ENCODE data around the gene BCL2L1.

The BCL2L1 gene

DNA sequence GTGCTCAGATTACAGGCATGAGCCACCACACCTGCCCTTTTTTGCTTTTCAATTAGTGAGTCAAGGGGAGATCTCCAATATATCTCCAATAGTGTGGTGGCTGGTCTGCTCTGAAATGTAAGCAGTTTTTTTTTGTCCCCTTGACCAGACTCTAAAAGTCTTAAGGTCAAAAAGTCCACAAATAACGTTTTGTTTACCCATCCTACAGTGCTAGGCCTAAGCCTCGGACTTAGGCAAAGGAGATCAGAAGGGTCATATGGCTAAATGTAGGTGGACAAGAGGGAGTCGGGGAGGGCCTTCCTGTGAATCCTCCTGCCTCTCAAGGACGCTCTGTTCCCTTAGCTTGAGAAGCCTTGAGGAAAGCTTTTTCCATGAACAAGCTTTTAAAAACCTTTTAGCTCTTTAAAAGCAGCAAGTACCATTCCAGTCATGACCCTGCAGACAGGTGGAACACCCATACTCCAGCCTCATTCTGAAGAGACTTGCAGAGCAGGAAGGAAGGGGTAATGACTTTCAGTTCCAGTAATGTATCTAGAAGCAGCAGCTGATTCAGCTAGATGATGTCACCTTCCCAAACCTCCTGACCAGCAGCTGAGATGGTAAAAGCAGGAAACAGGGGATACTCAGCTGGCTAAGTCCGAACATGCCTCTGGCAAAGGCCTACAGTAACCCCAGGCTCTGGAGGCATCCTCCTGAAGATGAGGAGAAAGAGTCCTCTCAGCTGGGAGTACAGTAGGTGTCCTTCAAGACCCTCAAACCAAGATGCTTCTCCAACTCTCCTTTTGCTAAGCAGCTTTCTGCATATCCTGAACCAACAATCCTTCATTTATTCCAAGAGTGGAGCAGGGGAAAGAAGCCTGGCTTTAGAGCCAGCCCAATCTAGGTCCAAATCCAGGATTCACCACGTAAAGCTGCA lies 23.6 kb downstream of the BCL2L1 start:
- TF ChIP-seq CTCF (IDR thresholded peaks at IDR 0.05; ENCODE audit: unreplicated experiment in 3 of 3) = no peak
- peaks cover 34% of the 10 kb centered on the region for H3K36me3 Mint-ChIP-seq (ENCODE audit: low read depth)
- H3K9me3 Mint-ChIP-seq = no peaks in the 10 kb centered on the region
- H3K4me3 Mint-ChIP-seq = no peak overlapping the region
- peaks cover 58% of the 10 kb centered on the region for H3K4me1 Mint-ChIP-seq
- H3K27ac Mint-ChIP-seq = peak overlapping the region; percentile 76 to 90 (median 80)
- H3K27me3 Mint-ChIP-seq (ENCODE audit: low read depth) = no peaks in the 10 kb centered on the region

DNA sequence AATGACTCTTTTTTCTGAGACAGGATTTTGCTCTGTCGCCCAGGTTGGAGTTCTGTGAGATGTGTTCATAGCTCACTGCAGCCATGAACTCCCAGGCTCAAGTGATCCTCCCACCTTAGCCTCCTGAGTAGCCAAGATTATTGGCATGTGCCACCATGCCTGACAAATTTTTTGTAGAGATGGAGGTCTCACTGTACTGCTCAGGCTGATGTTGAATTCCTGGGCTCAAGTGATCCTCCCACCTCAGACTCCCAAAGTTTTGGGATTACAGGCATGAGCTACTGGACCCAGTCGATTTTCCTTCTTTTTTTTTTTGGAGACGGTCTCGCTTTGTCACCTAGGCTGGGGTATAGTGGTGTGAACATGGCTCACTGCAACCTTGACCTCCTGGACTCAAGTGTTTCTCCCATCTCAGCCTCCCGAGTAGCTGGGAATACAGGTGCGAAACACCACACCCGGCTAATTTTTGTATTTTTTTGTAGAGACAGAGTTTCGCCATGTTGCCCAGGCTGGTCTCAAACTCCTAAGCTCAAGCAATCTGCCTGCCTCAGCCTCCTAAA lies 24.3 kb downstream of the BCL2L1 start:
- Mint-ChIP-seq H3K4me1 (peaks cover 62% of the 10 kb centered on the region), H3K4me3 (no peak overlapping the region), H3K27me3 (ENCODE audit: low read depth) (no peaks in the 10 kb centered on the region), H3K27ac (peak overlapping the region in 1 of 3 experiments; percentile 90), H3K36me3 (ENCODE audit: low read depth) (peaks cover 34% of the 10 kb centered on the region), H3K9me3 (no peaks in the 10 kb centered on the region)
- no peak for TF ChIP-seq CTCF (IDR thresholded peaks at IDR 0.05; ENCODE audit: unreplicated experiment in 3 of 3)

- Mint-ChIP-seq H3K36me3 (ENCODE audit: low read depth) (peaks cover 33% of the 10 kb centered on the region), H3K27me3 (ENCODE audit: low read depth) (no peaks in the 10 kb centered on the region), H3K9me3 (no peaks in the 10 kb centered on the region), H3K4me3 (no peak overlapping the region), H3K27ac (peak overlapping the region in 1 of 3 experiments; percentile 57), H3K4me1 (peaks cover 64% of the 10 kb centered on the region)
- TF ChIP-seq CTCF (IDR thresholded peaks at IDR 0.05; ENCODE audit: unreplicated experiment in 3 of 3) = no peak
Observed at GRCh38 chr20:31695849-31696804, 26.5 kb downstream of the BCL2L1 start.

DNA sequence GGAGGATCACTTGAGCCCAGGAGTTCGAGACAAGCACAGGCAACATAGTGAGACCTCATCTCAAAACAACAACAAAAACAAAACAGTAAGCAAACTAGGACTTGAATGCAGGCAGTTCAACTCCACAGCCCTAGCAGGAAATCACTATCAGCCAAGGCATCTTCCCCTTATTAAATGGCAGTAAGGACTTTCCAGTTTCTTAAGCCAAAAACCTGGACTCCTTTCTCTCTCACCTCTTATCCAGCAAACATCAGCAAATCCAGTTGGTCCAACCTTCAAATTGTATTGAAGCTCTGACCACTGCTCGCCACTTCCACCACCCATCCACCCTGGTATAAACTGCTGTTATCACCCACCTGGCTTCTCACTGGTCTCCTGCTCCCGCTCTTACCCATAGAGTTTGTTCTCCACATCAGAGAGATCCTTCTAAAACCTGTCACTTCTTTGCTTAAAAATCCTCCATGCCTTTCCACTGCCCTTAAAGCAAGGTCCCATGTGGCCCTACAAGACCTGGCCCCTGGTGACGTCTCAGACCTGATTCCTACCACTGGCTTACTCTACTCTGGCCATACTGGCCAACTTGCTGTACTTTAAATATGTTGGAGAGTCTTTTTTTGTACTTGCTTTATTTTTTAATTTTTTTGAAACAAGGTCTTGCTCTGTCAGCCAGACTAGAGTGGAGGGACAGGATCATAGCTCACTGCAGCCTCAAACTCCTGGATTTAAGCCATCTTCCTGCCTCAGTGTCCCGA lies 27.6 kb downstream of the BCL2L1 start:
- H3K36me3 Mint-ChIP-seq (ENCODE audit: low read depth) = peaks cover 29% of the 10 kb centered on the region
- no peaks in the 10 kb centered on the region for H3K9me3 Mint-ChIP-seq
- H3K27me3 Mint-ChIP-seq (ENCODE audit: low read depth) = no peaks in the 10 kb centered on the region
- H3K4me3 Mint-ChIP-seq = no peak overlapping the region
- peak overlapping the region; percentile 9 to 56 (median 18) for H3K27ac Mint-ChIP-seq
- peaks cover 61% of the 10 kb centered on the region for H3K4me1 Mint-ChIP-seq
- TF ChIP-seq CTCF (IDR thresholded peaks at IDR 0.05; ENCODE audit: unreplicated experiment in 3 of 3) = no peak

DNA sequence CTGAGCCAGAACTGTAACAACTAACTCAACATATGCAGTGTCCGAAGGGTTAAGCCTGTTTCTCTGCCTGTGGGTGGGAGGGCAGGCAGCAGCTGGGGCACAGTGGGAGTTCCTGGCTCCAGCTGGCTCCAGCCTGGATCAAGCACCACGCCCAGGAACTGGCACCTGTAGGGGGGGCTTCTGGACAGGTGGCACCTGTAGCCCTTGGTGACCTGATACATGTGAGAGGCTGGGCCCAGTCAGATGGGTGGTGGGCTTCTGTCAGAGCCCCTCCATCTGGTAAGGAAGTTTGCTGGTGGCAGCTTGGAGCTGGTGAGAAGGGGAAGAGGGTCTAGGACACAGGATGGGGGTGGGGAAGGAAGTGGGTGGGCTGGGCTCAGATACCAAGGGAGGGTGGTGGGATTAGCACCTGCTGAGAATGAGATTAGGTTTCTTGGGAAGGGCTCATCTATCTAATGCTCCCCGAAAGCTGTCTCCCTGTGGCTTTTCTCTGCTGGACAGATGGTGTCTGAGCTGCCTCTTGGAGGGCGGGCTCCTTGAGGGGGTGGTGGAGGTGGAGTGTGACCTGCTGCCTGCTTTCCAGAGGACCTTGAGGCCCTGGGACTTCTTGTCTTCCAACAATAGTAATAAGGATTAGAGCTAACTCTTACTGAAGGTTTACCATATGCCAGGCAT lies 28.5 kb downstream of the BCL2L1 start:
- Mint-ChIP-seq H3K27ac (peak overlapping the region; percentile 9 to 56 (median 18)), H3K36me3 (ENCODE audit: low read depth) (peaks cover 23% of the 10 kb centered on the region), H3K4me3 (no peak overlapping the region), H3K9me3 (no peaks in the 10 kb centered on the region), H3K27me3 (ENCODE audit: low read depth) (no peaks in the 10 kb centered on the region), H3K4me1 (peaks cover 53% of the 10 kb centered on the region)
- TF ChIP-seq CTCF (IDR thresholded peaks at IDR 0.05; ENCODE audit: unreplicated experiment in 3 of 3) = no peak

All from nephron (organoid).